ENCODE measurements around the gene SLC35B3.

- TF ChIP-seq CTCF (IDR thresholded peaks at IDR 0.05) (no peak), POLR2A (IDR thresholded peaks at IDR 0.05) (no peak)
Measured at GRCh38 chr6:8414844-8415243, 20.5 kb downstream of the SLC35B3 start.

Measured in transverse colon (tissue), 3 donors.